ENCODE results near the gene SHANK2. TPM values are rescaled to one million over a fixed set of nuclear protein-coding genes. Genes with fewer than 3 reads are reported as not detected.

SHANK2 gene
- polyA plus RNA-seq, 3 donors = not detected

DNA sequence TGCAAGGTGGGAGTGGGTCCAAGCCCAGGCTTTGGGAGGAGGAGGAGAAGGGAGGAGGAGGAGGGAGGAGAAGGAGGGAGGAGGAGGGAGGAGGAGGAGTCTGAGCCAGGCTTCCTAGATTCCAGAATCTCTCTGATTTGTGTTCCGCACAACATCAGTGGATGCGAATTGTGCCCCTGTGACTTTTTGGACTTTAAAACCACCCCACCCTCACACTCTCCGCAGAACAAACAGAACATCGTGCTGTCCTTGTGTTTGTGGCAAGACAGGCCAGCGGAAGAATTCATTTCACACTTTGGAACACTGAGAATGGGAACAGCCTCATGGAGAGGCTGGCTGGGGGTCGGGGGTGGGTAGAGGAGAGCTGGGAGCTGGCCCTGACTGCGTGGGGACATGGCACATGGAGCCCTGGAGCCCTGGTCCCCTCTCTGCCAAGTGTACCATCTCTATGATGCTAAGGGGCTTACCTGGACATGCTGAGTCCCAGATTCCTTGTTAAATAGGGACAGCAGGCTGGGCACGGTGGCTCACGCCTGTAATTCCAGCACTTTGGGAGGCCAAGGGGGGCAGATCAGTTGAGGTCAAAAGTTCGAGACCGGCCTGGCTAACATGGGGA lies 16.4 kb upstream of the SHANK2 start:
- Mint-ChIP-seq H3K4me3 (no peak overlapping the region), H3K36me3 (no peaks in the 10 kb centered on the region), H3K4me1 (no peaks in the 10 kb centered on the region), H3K27ac (no peak overlapping the region), H3K9me3 (peaks cover 7 to 17% (median 13%) of the 10 kb centered on the region in 7 donors), H3K27me3 (ENCODE audit: low read depth in 3 of 3) (peaks cover 12 to 28% (median 19%) of the 10 kb centered on the region in 3 donors)
- H4K20me1 ChIP-seq (ENCODE audit: insufficient read depth, low read length) = no peaks in the 10 kb centered on the region
- no peaks in the 10 kb centered on the region for H3K36me3 ChIP-seq (replicated peaks in 1 of 2; ENCODE audit: control insufficient read depth in 1 of 2, insufficient read depth in 2 of 2, low read length in 2 of 2)
- TF ChIP-seq, protein P1, sequence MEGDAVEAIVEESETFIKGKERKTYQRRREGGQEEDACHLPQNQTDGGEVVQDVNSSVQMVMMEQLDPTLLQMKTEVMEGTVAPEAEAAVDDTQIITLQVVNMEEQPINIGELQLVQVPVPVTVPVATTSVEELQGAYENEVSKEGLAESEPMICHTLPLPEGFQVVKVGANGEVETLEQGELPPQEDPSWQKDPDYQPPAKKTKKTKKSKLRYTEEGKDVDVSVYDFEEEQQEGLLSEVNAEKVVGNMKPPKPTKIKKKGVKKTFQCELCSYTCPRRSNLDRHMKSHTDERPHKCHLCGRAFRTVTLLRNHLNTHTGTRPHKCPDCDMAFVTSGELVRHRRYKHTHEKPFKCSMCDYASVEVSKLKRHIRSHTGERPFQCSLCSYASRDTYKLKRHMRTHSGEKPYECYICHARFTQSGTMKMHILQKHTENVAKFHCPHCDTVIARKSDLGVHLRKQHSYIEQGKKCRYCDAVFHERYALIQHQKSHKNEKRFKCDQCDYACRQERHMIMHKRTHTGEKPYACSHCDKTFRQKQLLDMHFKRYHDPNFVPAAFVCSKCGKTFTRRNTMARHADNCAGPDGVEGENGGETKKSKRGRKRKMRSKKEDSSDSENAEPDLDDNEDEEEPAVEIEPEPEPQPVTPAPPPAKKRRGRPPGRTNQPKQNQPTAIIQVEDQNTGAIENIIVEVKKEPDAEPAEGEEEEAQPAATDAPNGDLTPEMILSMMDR (IDR thresholded peaks at IDR 0.05) = no peak
- peaks cover 7 to 9% of the 10 kb centered on the region in 2 donors for H3K9me3 ChIP-seq (replicated peaks in 1 of 2; ENCODE audit: control insufficient read depth in 1 of 2, insufficient read depth in 1 of 2, low read length in 2 of 2)
- WGBS (ENCODE audit: insufficient coverage) = 87% methylated on average over 6 of the region's 11 CpGs
- H3K4me1 ChIP-seq (ENCODE audit: control insufficient read depth in 1 of 2, insufficient read depth in 2 of 2, low read length in 2 of 2) = no peaks in the 10 kb centered on the region
- H3K9ac ChIP-seq (ENCODE audit: insufficient read depth, low read length, poor library complexity, severe bottlenecking) = no peak overlapping the region
- no peak for DNase-seq
- intact Hi-C loops (cut with micrococcal nuclease) = no loop called here
- H3K27ac ChIP-seq (ENCODE audit: low read depth in 1 of 2, low read length in 2 of 2) = no peak overlapping the region
- no peak overlapping the region for H3K4me3 ChIP-seq (replicated peaks in 1 of 3; ENCODE audit: low read depth in 2 of 3, low read length in 3 of 3)
- no peak overlapping the region for H2AFZ ChIP-seq (ENCODE audit: insufficient read depth, low read depth, low read length, poor library complexity, severe bottlenecking)
- no peaks in the 10 kb centered on the region for H3K27me3 ChIP-seq (ENCODE audit: control insufficient read depth in 2 of 2, insufficient read depth in 2 of 2, low read length in 2 of 2)
- no peaks in the 10 kb centered on the region for H3K79me2 ChIP-seq (ENCODE audit: insufficient read depth, low read length)
- H3K4me2 ChIP-seq (replicated peaks; ENCODE audit: extremely low read depth, low read length, poor library complexity, severe bottlenecking) = no peak overlapping the region

DNA sequence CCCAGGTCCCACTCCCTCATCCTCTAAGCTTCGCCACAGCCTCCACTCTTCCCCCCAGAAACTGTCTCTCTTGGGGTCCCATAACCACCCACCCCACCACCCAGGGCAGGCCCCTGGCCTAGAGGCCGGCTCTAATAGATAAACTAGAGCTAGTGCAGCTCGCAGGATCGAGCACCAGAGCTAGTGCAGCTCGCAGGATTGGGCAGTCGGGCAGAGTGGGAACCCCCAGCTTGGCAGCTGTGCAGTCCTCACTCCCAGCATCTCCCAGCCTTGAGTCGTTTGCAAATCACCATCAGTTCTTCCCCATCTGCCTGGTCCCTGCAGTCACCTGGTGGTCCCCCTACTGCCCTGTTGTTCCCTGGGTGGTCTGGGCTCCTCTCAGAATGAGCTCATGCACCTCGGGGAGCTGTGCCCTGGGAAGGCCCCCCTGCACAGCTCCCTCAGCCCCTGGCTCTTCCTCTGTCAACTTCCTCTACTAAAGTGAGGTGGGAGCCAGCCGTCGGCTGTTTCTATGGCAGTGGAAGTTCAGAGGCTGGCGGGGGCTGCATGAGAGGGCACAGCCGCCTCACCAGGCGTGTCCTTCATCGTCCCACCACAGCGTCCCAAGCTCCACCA lies 15.5 kb upstream of the SHANK2 start:
- Mint-ChIP-seq H3K4me3 (no peak overlapping the region), H3K4me1 (no peaks in the 10 kb centered on the region), H3K27me3 (ENCODE audit: low read depth in 3 of 3) (peaks cover 12 to 26% (median 19%) of the 10 kb centered on the region in 3 donors), H3K9me3 (peaks cover 0 to 8% (median 4%) of the 10 kb centered on the region in 7 donors), H3K36me3 (no peaks in the 10 kb centered on the region), H3K27ac (no peak overlapping the region)
- no peak overlapping the region for H3K27ac ChIP-seq (ENCODE audit: low read depth in 1 of 2, low read length in 2 of 2)
- DNase-seq = no peak
- H3K4me1 ChIP-seq (ENCODE audit: control insufficient read depth in 1 of 2, insufficient read depth in 2 of 2, low read length in 2 of 2) = no peaks in the 10 kb centered on the region
- H3K4me2 ChIP-seq (replicated peaks; ENCODE audit: extremely low read depth, low read length, poor library complexity, severe bottlenecking) = no peak overlapping the region
- no peak overlapping the region for H3K9ac ChIP-seq (ENCODE audit: insufficient read depth, low read length, poor library complexity, severe bottlenecking)
- H3K4me3 ChIP-seq (replicated peaks in 1 of 3; ENCODE audit: low read depth in 2 of 3, low read length in 3 of 3) = no peak overlapping the region
- H4K20me1 ChIP-seq (ENCODE audit: insufficient read depth, low read length) = no peaks in the 10 kb centered on the region
- no peaks in the 10 kb centered on the region for H3K79me2 ChIP-seq (ENCODE audit: insufficient read depth, low read length)
- intact Hi-C loops (cut with micrococcal nuclease) = no loop called here
- TF ChIP-seq, protein P1 (IDR thresholded peaks at IDR 0.05) = no peak
- H3K36me3 ChIP-seq (replicated peaks in 1 of 2; ENCODE audit: control insufficient read depth in 1 of 2, insufficient read depth in 2 of 2, low read length in 2 of 2) = no peaks in the 10 kb centered on the region
- 83% methylated on average over 6 of the region's 15 CpGs for WGBS (ENCODE audit: insufficient coverage)
- H3K9me3 ChIP-seq (replicated peaks in 1 of 2; ENCODE audit: control insufficient read depth in 1 of 2, insufficient read depth in 1 of 2, low read length in 2 of 2) = peaks cover 0 to under 1% of the 10 kb centered on the region in 2 donors
- no peak overlapping the region for H2AFZ ChIP-seq (ENCODE audit: insufficient read depth, low read depth, low read length, poor library complexity, severe bottlenecking)
- no peaks in the 10 kb centered on the region for H3K27me3 ChIP-seq (ENCODE audit: control insufficient read depth in 2 of 2, insufficient read depth in 2 of 2, low read length in 2 of 2)
